GM19239 (cell line): ENCODE measurements around the gene KCNG2.
"Not testable (repeated sequence)": the region's sequence is repeated elsewhere in the genome, so short reads cannot be mapped to it uniquely, and the experiment has no call there.

Experiments used
- DNase-seq: peaks from one replicate; pipeline ENCODE4 v3.0.0; 2011; ENCODE audit warnings: low spot score; ENCODE audit not compliant: insufficient read length
- FAIRE-seq: peaks from 2 replicates; lab custom pipeline; 2011; peaks lifted over from hg19 to GRCh38; lab: Jason Lieb, UNC

Gene KCNG2

DNA sequence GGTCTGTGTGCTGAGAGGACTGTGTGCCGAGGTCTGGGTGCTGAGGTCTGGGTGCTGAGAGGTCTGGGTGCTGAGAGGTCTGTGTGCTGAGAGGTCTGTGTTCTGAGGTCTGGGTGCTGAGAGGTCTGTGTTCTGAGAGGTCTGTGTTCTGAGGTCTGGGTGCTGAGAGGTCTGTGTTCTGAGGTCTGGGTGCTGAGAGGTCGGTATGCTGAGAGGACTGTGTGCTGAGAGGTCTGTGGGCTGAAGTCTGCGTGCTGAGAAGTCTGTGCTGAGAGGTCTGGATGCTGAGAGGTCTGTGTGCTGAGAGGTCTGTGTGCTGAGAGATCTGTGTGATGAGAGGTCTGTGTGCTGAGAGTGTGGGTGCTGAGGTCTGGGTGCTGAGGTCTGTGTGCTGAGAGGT lies 68.2 kb downstream of the KCNG2 start:
- not testable (repeated sequence) for FAIRE-seq

DNA sequence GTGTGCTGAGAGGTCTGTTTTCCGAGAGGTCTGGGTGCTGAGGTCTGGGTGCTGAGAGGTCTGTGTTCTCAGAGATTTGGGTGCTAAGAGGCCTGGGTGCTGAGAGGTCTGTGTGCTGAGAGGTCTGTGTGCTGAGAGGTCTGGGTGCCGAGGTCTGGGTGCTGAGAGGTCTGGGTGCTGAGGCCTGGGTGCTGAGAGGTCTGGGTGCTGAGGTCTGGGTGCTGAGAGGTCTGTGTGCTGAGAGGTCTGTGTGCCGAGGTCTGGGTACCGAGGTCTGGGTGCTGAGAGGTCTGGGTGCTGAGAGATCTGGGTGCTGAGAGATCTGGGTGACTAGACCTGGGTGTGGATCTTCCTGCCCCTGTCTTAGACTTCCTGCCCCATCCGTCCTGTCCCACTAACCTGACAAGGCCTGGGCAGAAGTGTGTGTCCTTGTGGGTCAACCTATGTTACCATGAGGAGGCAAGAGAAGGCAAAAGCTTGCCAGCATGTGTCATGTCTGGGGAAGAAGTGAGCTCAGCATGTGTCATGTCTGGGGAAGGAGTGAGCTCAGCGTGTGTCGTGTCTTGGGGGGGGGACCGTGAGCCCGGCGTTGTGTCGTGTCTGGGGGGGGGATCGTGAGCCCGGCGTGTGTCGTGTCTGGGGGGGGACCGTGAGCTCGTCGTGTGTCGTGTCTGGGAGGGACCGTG lies 69.3 kb downstream of the KCNG2 start:
- FAIRE-seq (no peak), DNase-seq (no peak)

More for the DNA sequence above, 68.2 kb downstream of the KCNG2 start:
- DNase-seq: not testable (repeated sequence)

DNA sequence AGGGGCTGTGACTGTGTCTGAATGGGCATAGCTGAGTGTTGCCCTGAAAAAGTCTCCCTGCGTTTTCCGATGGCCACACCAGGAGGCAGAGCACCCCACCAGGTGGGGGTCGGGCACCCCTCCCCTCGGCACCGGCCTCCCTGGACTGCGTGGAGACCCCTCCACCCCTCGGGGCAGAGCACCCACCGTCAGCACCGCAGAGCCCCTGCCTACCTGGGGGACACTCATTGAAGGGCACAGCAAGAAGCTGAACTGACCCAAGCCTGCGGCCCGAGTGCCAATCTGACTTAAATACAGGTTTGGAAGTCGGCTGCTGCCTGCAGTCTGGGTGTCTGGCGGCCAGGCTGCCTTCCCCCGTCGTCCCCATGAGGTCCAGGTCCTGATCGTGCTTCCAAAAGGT lies 69.9 kb downstream of the KCNG2 start:
- no peak for DNase-seq

DNA sequence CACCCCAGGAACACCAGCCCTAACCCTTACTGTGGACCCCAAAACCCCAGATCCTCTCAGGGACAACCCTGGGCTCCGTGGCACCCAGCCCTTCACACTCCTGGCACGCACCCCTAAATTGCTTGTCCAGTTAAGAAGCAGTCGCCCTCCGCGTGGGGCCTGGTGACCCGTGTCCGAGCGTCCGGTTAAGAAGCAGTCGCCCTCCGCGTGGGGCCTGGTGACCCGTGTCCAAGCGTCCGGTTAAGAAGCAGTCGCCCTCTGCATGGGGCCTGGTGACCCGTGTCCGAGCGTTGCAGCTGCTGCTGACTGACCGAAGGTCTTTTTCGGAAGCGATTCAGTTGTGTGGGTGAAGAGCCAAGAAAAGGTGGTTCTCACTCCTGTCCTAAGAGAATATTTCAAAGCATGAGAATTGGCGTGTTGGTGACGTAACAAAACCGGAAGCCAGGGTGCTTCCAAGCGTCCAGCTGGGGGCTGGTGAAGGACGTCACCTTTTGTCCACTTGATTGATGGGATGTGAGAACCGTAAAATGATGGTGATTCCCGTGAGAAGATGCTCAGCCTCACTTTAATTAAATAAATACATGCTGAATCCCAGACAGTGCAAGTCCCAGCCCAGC lies 70.5 kb downstream of the KCNG2 start:
- FAIRE-seq (no peak), DNase-seq (no peak)

More for the DNA sequence above, 69.9 kb downstream of the KCNG2 start:
- no peak for FAIRE-seq

DNA sequence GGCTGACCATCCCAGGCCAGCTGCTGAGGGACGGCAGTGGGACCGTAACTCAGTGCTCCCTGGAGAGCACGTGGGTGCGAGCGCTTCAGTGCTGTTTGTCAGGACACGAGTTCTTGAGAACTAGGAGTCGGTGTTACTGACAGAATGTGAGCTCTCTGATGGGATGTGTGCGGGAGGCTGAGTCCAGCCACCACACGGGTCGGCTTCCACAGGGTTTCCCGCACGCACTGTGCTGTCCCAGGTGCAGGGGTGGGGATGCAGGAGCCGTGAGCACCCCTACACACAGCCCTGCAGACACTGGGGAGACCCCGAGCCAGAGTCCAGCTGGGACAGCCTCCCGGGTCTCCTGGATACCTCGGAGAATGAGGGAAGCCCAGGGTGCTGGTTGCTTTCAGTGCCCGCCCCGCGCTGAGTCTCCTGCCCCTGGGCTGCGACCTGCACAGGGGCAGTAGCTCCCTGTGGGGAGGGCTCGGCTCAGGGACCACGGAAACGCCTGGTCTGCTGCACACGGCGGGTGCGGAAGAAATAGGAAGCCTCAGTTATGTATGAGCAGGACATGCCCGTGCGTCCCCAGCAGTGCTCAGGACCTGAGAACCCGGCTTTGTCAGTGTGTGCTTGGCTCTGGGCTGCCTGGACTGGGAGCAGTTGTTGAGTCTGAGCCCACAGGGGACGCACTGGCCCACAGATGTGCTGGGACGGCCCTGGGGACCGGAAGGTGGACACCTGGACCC lies 71.2 kb downstream of the KCNG2 start:
- FAIRE-seq (no peak), DNase-seq (no peak)

DNA sequence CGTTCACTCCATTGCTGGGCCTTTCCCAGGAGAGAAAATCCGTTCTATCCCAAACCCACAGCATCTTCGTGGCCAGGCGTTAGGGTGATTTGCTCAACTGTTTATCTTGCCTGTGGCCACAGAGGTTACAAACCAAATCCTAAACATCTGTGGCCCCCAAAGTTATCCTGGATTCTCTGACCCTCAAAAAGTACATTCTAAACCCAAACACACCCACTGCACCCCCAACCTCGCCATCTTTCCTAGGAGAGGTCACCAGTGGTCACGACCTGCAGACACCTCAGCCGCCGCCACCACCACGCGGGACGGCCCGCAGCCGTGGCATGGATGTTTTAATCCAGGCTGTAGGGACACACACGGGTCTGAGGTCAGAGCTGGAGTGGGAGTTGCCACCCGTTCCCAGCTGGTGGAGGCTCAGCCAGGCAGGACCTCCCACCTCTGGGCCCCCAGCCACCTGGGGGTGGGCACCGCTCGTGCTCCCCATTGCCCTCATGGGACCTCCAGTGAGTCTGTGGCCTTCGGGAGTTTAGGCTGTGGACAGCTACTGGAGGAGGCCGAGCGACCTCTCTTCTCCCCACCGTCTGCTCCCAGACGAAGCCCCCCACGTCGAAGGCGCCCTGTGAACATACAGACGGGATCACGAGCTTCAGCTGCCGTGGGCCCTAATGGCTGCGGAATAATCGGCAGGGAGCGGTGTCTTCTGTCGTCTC lies 72.0 kb downstream of the KCNG2 start:
- no peak for DNase-seq

DNA sequence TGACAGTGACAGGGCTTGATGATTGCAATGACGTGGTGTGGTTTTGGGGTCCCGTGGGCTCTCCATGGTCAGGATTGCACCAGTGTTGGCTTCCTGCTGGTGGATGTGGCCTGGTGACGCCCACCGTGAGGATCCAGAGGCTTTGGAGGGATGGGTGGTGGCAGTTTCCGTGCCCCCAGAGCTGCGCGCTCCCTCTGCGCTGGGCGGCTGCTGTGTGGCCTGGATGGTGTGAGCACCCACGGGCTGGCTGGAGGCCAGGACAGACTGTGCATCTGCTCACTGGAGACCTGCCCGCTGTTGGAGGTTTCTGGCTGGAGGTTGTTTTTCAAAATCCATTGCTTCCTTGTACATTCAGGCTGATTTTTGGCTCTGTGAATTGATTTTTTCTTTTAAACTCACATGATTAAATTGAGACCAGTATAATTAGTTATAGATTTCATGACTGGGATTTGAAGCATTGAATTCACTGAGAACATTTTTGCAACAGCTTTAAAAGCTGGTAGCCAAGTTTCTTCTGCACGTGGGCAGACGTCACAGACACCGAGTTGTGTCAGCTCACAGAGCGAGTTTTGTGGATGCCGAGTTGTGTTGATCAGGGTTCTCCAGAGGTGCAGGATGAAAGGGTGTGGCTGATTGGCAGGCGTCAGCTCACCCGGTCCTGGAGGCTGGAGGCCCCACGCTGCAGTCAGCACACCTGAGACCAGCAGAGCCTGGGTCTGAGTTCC lies 72.7 kb downstream of the KCNG2 start:
- FAIRE-seq (no peak), DNase-seq (no peak)

More for the DNA sequence above, 72.0 kb downstream of the KCNG2 start:
- FAIRE-seq: no peak

DNA sequence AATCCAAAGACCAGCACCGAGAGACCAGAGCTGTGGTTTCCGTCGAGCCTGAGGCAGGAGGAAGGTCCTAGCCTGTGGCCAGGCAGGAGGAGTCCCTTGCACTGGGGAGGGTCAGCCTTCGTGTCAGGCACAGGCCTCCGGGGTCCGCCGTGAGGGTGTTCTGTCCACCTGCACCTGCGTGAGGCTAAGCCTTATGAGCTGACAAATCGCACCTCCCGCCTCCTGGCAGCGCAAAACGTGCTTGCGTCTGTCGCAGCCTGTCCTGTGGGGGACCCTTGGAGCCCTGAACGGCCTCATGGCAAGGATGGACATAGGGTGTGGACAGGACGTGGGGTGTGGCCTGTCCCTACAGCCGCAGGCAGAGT lies 73.3 kb downstream of the KCNG2 start:
- no peak for DNase-seq
- FAIRE-seq: no peak

DNA sequence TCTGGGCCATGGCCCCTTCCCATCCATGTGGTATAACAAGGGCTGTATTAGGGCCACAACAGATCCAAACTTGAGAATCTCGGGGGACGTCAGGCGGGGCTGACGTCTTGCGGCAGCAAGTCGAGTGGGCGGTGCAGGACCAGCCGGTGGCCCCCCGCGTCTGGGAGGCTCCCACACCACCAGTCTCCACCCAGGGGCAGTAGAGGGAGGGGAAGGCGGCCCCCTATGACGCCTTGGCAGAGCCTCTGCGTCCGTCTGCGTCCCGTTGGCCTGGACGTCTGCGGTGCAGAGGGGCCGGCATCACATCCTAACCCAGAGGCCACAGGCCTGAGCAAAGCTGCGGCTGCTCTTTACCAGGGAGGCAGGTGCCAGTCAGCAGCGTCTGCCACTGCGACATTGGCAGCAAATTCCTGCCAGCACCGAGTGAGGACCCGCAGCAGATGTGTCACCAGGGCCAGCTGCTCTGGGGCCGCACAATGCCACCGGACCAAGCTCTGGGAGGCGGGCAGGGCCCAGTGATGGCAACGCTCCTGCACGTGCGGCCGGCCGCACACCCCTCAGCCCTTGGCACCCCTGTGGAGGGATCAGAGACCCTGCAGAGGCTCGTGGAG lies 73.8 kb downstream of the KCNG2 start:
- no peak for FAIRE-seq

DNA sequence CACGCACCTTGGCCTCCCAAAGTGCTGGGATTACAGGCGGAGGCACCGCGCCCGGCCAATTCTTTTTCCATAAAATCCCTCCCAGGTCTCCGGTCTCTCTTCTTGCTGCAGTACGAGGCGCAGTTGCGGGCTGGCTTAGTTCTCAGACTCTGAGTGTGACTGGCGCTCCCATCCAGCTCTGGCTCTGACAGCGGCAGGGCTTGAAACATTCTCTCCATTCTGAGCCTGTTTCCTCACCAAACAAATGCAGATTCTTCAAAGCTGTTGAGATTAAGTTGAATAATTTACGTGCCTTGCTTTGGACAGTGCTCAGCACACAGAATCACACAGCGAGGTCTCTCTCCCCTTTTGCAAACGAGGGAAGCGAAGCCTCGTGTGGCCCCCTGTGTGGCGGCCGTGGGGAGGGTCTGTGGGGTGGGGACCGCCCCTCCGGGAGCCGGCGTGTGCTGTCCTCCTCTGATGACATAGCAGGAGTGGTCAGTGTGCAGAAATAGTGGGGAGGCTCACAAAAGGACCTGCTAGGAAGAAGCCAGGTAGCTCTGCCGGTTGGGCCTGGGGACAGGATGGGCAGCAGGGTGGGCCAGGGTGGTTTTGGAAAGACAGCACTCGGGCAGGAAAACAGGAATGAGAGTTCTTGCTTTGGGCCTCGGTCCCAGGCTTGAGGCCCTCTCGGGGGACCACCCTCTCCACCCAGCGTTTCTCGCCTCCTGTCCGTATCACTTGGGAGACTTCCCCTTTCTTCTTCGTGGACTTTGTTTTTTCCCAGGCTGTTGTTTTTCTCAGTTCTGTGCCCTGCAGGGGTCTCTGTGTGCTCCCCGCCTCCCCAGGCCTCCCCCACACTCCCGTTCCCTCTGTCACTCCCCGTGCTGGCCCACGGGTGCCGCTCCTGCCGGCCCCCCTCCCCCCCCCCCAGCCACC lies 75.0 kb downstream of the KCNG2 start:
- no peak for DNase-seq
- FAIRE-seq: no peak

More for the DNA sequence above, 73.8 kb downstream of the KCNG2 start:
- no peak for DNase-seq

DNA sequence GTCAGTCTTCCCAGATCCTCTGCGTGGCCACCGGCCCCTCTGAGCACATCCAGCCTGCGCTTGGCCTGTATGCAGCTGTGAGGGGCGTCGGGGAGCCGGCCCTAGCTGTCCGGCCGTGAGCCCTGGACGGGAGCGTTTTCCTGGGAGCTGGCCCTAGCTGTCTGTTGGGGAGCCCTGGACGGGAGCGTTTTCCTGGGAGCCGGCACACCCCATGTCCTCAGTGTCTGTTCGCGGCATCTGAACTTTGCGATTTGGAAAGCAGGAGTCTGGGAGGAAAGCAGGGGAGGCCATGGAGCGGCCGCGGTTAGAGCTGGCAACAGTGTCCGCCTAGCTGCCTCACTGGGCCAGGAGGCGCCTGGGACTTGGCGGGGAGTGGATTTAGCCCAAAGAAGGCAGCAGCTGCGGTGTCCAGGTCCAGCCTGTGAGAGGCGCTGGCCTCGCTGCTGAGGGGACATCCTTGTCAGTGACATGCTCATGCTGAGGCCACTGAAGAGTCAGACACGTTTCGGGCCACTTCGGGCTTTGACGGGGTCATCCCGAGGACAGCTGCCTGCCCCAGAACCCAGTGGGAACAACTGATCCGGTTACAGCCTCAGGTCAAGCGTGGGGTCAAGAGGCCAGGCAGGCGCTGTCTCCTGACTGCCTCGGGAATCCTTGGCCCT lies 75.8 kb downstream of the KCNG2 start:
- FAIRE-seq: no peak
- no peak for DNase-seq

DNA sequence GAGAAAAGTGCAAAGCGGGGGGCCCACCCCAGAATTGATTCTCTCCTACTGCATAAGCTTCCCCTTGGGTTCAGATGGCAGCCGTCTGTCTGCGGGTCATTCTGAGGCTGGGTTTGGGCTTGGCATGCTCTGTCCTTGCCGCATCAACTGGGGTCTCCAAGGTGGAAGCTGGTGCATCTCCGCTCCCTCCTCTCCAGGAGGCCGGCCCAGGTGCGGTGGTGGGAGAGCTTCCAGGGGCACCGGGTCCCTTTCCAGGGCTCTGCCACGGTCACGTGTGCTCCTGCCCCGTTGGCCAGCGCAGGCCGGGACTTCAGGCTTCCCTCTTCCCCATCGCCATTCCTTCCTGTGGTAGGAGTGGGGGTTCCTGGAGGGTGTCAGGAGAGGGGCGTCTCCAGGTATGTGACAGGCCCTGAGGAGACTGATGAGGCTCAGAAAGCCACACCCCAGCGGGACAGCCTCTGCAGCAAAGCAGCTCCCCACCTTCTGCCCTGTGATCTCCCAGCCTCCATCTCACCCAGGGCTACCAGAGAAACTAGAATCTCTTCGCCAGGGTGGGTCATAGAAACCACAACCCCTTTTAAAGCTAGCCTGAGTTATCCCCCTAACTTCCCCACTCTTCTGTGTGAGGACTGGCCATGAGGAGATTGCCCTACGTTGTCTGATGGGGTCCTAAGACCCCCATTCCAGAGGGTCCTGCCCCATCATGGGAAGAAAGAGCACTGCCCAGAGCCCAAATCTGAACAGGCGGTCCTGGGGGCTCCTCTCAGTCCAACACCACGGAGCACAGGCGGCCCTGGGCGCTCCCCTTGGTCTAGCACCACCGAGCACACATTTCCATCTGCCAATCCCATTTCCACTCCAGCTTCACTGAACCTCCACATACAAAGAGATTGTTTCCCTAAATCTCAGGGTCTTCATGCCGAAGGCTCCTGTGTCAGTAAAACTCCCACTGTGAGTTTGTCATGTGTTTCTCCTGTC lies 77.1 kb downstream of the KCNG2 start:
- no peak for DNase-seq
- FAIRE-seq: no peak

DNA sequence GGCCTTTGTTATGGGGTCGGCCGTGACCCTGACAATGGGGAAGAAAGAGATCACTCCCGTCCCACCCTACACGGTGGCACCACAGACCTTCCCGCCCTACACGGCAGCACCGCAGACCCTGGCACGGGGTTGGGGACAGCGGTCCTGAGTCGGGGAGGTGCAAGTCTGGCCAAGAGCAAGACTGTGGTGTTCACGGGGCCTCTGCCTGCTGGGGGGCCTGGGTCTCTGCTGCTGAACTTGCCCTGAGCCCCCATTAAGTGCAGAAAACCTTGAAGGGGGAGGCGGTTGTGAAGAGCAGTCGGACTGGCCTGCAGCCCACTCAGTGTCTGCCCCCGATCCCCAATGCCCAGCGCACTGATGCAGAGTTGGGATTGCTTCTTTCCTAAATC lies 77.8 kb downstream of the KCNG2 start:
- FAIRE-seq (no peak), DNase-seq (no peak)

DNA sequence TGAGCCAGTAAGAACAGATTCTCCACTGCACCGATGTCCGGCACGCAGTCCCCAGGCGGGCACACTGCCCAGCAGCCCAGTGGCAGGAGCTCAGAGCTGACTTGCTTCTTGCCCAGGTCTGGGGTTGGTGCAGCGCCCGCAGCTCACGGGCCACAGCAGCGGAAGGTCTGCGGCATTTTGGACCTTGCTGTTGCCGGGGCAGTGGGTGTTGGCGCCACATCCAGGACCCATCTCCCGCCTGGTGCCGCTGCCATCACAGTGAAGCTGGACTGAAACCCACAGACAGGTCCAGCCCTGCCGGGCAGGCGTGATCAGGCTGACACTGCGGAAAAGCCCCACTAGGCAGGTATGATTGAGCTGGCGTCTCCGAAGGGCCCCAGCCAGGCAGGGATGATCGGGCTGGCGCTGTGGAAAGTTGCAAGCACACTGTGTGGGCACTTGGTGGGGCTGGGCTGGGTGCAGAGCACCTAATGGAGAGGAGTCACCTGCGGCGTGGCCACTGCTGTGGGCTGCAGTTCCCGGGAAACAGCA lies 78.3 kb downstream of the KCNG2 start:
- no peak for FAIRE-seq
- no peak for DNase-seq

DNA sequence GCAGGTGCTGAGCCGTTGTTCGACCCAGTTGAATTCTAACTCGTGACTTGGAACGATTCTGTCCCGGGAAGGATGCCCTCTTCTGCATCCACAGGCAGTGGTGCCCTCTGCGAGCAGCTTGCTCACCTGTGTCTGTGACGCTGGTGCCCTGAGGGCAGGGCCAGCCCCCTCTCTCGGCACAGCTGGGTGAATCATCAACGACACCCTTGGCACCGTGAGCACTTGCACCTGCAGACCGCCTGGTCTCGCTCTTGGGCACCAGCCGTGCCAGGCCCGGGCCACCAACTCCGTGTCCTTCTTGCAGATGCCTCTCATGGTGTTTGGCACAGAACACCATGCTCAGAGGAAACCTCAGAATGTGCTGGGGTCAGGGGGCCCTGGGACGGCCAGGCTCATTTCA lies 78.8 kb downstream of the KCNG2 start:
- no peak for DNase-seq
- FAIRE-seq: no peak

DNA sequence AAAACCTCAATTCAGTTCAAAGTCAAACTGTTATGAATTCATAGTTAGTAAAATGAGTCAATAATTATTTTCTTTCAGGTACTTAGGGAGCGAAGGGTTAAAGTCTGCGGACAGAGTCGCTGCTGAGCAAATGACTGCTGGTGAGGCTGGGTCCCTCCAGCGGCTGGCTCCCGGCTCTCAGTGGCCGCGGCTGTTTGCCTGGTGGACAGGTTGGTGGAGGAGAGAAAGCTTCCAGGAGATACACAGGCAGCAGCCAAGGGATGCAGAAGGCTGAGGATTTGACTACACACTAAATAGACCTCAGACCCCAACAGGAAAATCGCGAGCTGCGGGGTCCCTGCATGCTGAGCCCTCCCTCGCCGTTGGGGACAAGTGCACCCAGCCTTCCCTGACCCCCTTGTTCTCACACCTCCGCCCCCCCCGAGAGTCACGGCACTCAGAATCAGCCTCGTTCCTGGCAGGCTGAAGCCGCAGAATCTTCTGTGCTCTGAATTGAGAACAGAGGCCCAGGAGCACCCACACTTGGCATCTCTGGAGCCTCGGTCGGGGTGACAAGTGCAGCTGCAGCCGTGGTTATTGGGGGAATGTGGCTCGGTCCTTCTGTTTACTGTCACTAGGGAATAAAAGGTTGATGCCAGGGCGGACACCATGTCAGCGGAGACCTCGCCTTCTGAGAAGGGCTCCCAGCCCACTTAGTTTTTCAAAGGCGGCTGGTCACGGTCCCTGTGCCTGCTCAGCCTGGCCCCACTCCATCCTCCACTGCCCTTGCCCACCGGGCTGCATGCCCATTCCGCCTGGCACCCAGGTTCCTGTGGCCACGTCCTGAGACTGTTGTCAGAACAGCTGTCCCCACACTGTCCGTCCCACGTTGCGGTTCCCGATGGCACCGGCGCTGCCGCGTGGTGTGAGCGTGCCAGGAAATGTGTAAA lies 79.7 kb downstream of the KCNG2 start:
- no peak for FAIRE-seq
- DNase-seq: no peak
